ENCODE measurements around the gene DAND5. TPM values are rescaled to one million over a fixed set of nuclear protein-coding genes. Genes with fewer than 3 reads are reported as not detected.
"Not testable (repeated sequence)": the region's sequence is repeated elsewhere in the genome, so short reads cannot be mapped to it uniquely, and the experiment has no call there.

DAND5 gene
- total and polyA plus RNA-seq, 9 donors: 0.04 to 0.23 (median 0.15) TPM; not detected in 2

GRCh38 chr19:12953799-12954611, 15.4 kb upstream of the DAND5 start:
- Histone ChIP-seq H3K36me3 (ENCODE audit: control insufficient read depth, insufficient read depth, low read length) (peaks cover 57% of the 10 kb centered on the region), H3K4me1 (ENCODE audit: control insufficient read depth, insufficient read depth, low read length) (peaks cover 69% of the 10 kb centered on the region), H3K4me3 (ENCODE audit: low read length) (no peak overlapping the region), H3K27ac (ENCODE audit: low read length) (peak overlapping the region; percentile 84), H3K9me3 (replicated peaks; ENCODE audit: control insufficient read depth, low read depth, low read length) (no peaks in the 10 kb centered on the region), H3K27me3 (ENCODE audit: control insufficient read depth, insufficient read depth, low read length) (no peaks in the 10 kb centered on the region)
- WGBS (ENCODE audit: insufficient coverage): 64% methylated on average over 8 of the region's 12 CpGs
- DNase-seq: no peak

DNA sequence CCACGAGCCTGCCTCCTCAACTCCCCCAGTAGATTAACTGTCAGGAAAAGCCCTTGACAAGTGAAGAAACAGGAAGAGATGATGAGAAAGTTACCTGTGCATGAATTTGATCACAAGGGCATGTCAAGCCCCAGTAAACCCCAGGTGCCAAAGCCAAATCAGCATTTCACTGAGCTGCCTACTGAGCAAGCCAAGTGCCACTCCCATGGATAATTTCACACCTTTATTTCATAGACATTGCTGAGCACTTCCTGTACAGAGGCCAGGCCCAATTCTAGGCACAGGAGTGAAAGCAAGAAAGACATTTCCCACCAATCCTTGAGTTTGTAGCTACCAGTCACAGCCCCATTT, 14.8 kb upstream of the DAND5 start:
- WGBS (ENCODE audit: insufficient coverage): no CpG with 5 or more reads among the region's 1 CpG
- H3K36me3 ChIP-seq (ENCODE audit: control insufficient read depth, insufficient read depth, low read length): peaks cover 51% of the 10 kb centered on the region
- DNase-seq: no peak

GRCh38 chr19:12955575-12955974, 13.8 kb upstream of the DAND5 start:
- not testable (repeated sequence) for H3K4me3 ChIP-seq (ENCODE audit: low read length); H3K27me3 ChIP-seq (ENCODE audit: control insufficient read depth, insufficient read depth, low read length); H3K9me3 ChIP-seq (replicated peaks; ENCODE audit: control insufficient read depth, low read depth, low read length); DNase-seq
- H3K27ac ChIP-seq (ENCODE audit: low read length): peak overlapping the region; percentile 56
- H3K4me1 ChIP-seq (ENCODE audit: control insufficient read depth, insufficient read depth, low read length): peaks cover 57% of the 10 kb centered on the region
- peaks cover 42% of the 10 kb centered on the region for H3K36me3 ChIP-seq (ENCODE audit: control insufficient read depth, insufficient read depth, low read length)
- WGBS (ENCODE audit: insufficient coverage): 100% methylated on average over 4 of the region's 9 CpGs

More for the DNA sequence above, 14.8 kb upstream of the DAND5 start:
- peak overlapping the region; percentile 84 for H3K27ac ChIP-seq (ENCODE audit: low read length)
- no peaks in the 10 kb centered on the region for H3K27me3 ChIP-seq (ENCODE audit: control insufficient read depth, insufficient read depth, low read length)
- no peak overlapping the region for H3K4me3 ChIP-seq (ENCODE audit: low read length)
- H3K4me1 ChIP-seq (ENCODE audit: control insufficient read depth, insufficient read depth, low read length): peaks cover 63% of the 10 kb centered on the region
- H3K9me3 ChIP-seq (replicated peaks; ENCODE audit: control insufficient read depth, low read depth, low read length): no peaks in the 10 kb centered on the region

DNA sequence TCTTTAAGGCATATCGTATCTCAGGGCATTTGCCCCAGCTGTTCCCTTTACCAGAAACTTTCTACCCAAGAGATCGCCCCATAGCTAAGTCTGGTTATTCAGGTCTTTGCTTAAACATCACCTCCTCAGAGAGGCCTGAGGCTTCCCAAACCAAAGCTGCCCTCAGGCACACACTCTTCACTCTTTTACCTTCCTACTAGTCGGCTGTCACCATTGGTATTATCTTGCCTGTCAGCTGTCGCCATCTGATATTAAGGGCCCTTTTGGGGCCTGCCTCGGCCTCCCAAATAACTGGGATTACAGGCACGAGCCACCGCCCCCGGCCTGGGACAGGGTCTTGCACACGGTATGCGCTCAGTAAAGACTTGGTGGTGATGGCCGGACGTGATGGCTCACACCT, 13.4 kb upstream of the DAND5 start:
- no peak for DNase-seq
- WGBS (ENCODE audit: insufficient coverage): 53% methylated on average over 10 of the region's 12 CpGs
- Histone ChIP-seq H3K27ac (ENCODE audit: low read length) (peak overlapping the region; percentile 56), H3K9me3 (replicated peaks; ENCODE audit: control insufficient read depth, low read depth, low read length) (no peaks in the 10 kb centered on the region), H3K4me1 (ENCODE audit: control insufficient read depth, insufficient read depth, low read length) (peaks cover 56% of the 10 kb centered on the region), H3K27me3 (ENCODE audit: control insufficient read depth, insufficient read depth, low read length) (no peaks in the 10 kb centered on the region), H3K36me3 (ENCODE audit: control insufficient read depth, insufficient read depth, low read length) (peaks cover 38% of the 10 kb centered on the region), H3K4me3 (ENCODE audit: low read length) (peak overlapping the region; percentile 67)

- WGBS (ENCODE audit: insufficient coverage): 3% methylated on average over 67 of the region's 84 CpGs
- Histone ChIP-seq H3K4me3 (ENCODE audit: low read length) (peak within 1 kb of the TSS; percentile 67), H3K9me3 (replicated peaks; ENCODE audit: control insufficient read depth, low read depth, low read length) (no peaks in the 10 kb centered on the region), H3K27ac (ENCODE audit: low read length) (peak within 1 kb of the TSS; percentile 93), H3K4me1 (ENCODE audit: control insufficient read depth, insufficient read depth, low read length) (peaks cover 50% of the 10 kb centered on the region), H3K36me3 (ENCODE audit: control insufficient read depth, insufficient read depth, low read length) (peaks cover 31% of the 10 kb centered on the region), H3K27me3 (ENCODE audit: control insufficient read depth, insufficient read depth, low read length) (no peaks in the 10 kb centered on the region)
- DNase-seq: peak; percentile 85
Observed at GRCh38 chr19:12956446-12957388, 12.7 kb upstream of the DAND5 start, which contains the start of gene GADD45GIP1. TSS of gene GADD45GIP1 (minus strand) at chr19:12957223. CDS start at chr19:12957212, 11 bp downstream.

- not testable (repeated sequence) for DNase-seq; H3K9me3 ChIP-seq (replicated peaks; ENCODE audit: control insufficient read depth, low read depth, low read length); H3K27me3 ChIP-seq (ENCODE audit: control insufficient read depth, insufficient read depth, low read length)
- Histone ChIP-seq H3K4me3 (ENCODE audit: low read length) (peak overlapping the region; percentile 67), H3K36me3 (ENCODE audit: control insufficient read depth, insufficient read depth, low read length) (peaks cover 23% of the 10 kb centered on the region), H3K27ac (ENCODE audit: low read length) (peak overlapping the region; percentile 93), H3K4me1 (ENCODE audit: control insufficient read depth, insufficient read depth, low read length) (peaks cover 42% of the 10 kb centered on the region)
- WGBS (ENCODE audit: insufficient coverage): 3% methylated on average over 6 of the region's 31 CpGs
Observed at GRCh38 chr19:12957389-12957952, 11.9 kb upstream of the DAND5 start.

DNA sequence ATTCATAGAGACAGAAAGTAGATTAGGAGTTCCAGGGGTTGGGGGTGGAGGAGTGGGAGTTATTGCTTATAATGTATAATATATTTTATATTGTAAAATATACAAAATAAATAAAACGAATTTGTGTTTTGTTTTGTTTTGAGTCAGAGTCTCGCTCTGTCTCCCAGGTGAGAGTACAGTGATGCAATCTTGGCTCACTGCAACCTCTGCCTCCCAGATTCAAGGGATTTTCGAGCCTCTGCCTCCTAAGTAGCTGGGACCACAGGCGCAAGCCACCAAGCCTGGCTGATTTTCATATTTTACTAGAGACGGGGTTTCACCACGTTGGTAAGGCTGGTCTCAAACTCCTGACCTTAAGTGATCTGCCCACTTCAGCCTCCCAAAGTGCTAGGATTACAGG, 9.9 kb upstream of the DAND5 start:
- DNase-seq: no peak
- H3K9me3 ChIP-seq (replicated peaks; ENCODE audit: control insufficient read depth, low read depth, low read length): no peaks in the 10 kb centered on the region
- H3K4me1 ChIP-seq (ENCODE audit: control insufficient read depth, insufficient read depth, low read length): peaks cover 22% of the 10 kb centered on the region
- peaks cover 9% of the 10 kb centered on the region for H3K36me3 ChIP-seq (ENCODE audit: control insufficient read depth, insufficient read depth, low read length)
- WGBS (ENCODE audit: insufficient coverage): 77% methylated on average over 2 of the region's 6 CpGs
- H3K27ac ChIP-seq (ENCODE audit: low read length): no peak overlapping the region
- H3K4me3 ChIP-seq (ENCODE audit: low read length): no peak overlapping the region
- H3K27me3 ChIP-seq (ENCODE audit: control insufficient read depth, insufficient read depth, low read length): no peaks in the 10 kb centered on the region

GRCh38 chr19:12965017-12965811, 4.2 kb upstream of the DAND5 start:
- H3K27ac ChIP-seq (ENCODE audit: low read length): no peak overlapping the region
- DNase-seq: peak; percentile 79
- peak overlapping the region; percentile 48 for H3K4me3 ChIP-seq (ENCODE audit: low read length)
- WGBS (ENCODE audit: insufficient coverage): 1% methylated on average over 33 of the region's 34 CpGs
- H3K27me3 ChIP-seq (ENCODE audit: control insufficient read depth, insufficient read depth, low read length): no peaks in the 10 kb centered on the region
- H3K9me3 ChIP-seq (replicated peaks; ENCODE audit: control insufficient read depth, low read depth, low read length): no peaks in the 10 kb centered on the region
- peaks cover 18% of the 10 kb centered on the region for H3K4me1 ChIP-seq (ENCODE audit: control insufficient read depth, insufficient read depth, low read length)
- H3K36me3 ChIP-seq (ENCODE audit: control insufficient read depth, insufficient read depth, low read length): no peaks in the 10 kb centered on the region

DNA sequence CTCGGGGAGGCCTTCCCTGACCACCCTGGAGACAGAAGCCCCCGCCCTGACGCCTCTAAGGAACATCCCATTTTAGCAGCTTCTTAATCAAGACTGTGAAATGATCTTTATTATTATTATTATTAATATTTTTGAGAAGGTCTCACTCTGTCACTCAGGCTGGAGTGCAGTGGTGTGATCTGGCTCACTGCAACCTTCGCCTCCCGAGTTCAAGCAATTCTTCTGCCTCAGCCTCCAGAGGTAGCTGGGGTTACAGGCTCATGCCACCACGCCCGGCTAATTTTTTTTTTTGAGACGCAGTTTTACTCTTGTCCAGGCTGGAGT, 3.6 kb upstream of the DAND5 start:
- Histone ChIP-seq H3K36me3 (ENCODE audit: control insufficient read depth, insufficient read depth, low read length) (no peaks in the 10 kb centered on the region), H3K27ac (ENCODE audit: low read length) (no peak overlapping the region), H3K27me3 (ENCODE audit: control insufficient read depth, insufficient read depth, low read length) (no peaks in the 10 kb centered on the region), H3K4me3 (ENCODE audit: low read length) (no peak overlapping the region), H3K9me3 (replicated peaks; ENCODE audit: control insufficient read depth, low read depth, low read length) (no peaks in the 10 kb centered on the region), H3K4me1 (ENCODE audit: control insufficient read depth, insufficient read depth, low read length) (peaks cover 18% of the 10 kb centered on the region)
- 78% methylated on average over 2 of the region's 8 CpGs for WGBS (ENCODE audit: insufficient coverage)
- no peak for DNase-seq
